OCI-LY1 (cell line): ENCODE results near the gene SNRPD3.

Source experiments
- H2AFZ ChIP-seq: fragments of 200-600 bp; sonication (generic), shearing (Covaris generic); 2 replicates; pipeline ENCODE4 v1.6.0; 2014; ENCODE audit warnings: antibody characterized with exemption, mild to moderate bottlenecking, low read length
- H3F3A ChIP-seq: fragments of 200-600 bp; sonication (generic), shearing (Covaris generic); 2 replicates; pipeline ENCODE4 v1.6.0; 2014; ENCODE audit warnings: mild to moderate bottlenecking, antibody characterized with exemption, low read length, moderate library complexity; ENCODE audit not compliant: insufficient read depth
- H3K27ac ChIP-seq: fragments of 200-600 bp; sonication (generic); 2 replicates; pipeline ENCODE4 v1.5.1; 2014; ENCODE audit warnings: low read length, mixed run types, mild to moderate bottlenecking, low read depth; ENCODE audit not compliant: poor library complexity, severe bottlenecking
- H3K27me3 ChIP-seq: fragments of 200-600 bp; sonication (generic); 2 replicates; pipeline ENCODE4 v1.6.0; 2014; ENCODE audit warnings: antibody characterized with exemption, mild to moderate bottlenecking, low read length, moderate library complexity; ENCODE audit not compliant: insufficient read depth
- H3K36me3 ChIP-seq: fragments of 200-600 bp; sonication (generic); 2 replicates; pipeline ENCODE4 v1.6.1; 2014; ENCODE audit warnings: mild to moderate bottlenecking, antibody characterized with exemption, low read length, moderate library complexity, mixed read lengths; ENCODE audit not compliant: insufficient read depth
- H3K4me1 ChIP-seq: fragments of 200-600 bp; sonication (generic); 2 replicates; pipeline ENCODE4 v1.5.1; 2014; ENCODE audit warnings: mild to moderate bottlenecking, low read length, moderate library complexity; ENCODE audit not compliant: insufficient read depth, severe bottlenecking
- H3K4me2 ChIP-seq: fragments of 200-600 bp; sonication (generic), shearing (Covaris generic); 2 replicates; pipeline ENCODE4 v1.6.1; 2014; ENCODE audit warnings: low read length
- H3K4me3 ChIP-seq: fragments of 200-600 bp; sonication (generic); 2 replicates; pipeline ENCODE4 v1.5.1; 2014; ENCODE audit warnings: low read length, low read depth, mild to moderate bottlenecking, mixed read lengths; ENCODE audit not compliant: poor library complexity, severe bottlenecking
- H3K79me2 ChIP-seq: fragments of 200-600 bp; shearing (Covaris generic); 2 replicates; pipeline ENCODE4 v1.6.1; 2016; ENCODE audit warnings: mixed run types, low read length, mixed read lengths; ENCODE audit not compliant: insufficient read depth
- H3K9ac ChIP-seq: fragments of 200-600 bp; sonication (generic), shearing (Covaris generic); 2 replicates; pipeline ENCODE4 v1.6.1; 2014; ENCODE audit warnings: mild to moderate bottlenecking, low read length, mixed read lengths
- H3K9me2 ChIP-seq: fragments of 200-600 bp; sonication (generic), shearing (Covaris generic); 2 replicates; pipeline ENCODE4 v1.6.1; 2014; ENCODE audit warnings: low read depth, mild to moderate bottlenecking, low read length, mixed read lengths
- H3K9me3 ChIP-seq: fragments of 200-600 bp; shearing (Covaris generic); 2 replicates; pipeline ENCODE4 v1.6.1; 2014; ENCODE audit warnings: low read length, mixed read lengths
- H4K20me1 ChIP-seq: fragments of 200-600 bp; sonication (generic), shearing (Covaris generic); 2 replicates; pipeline ENCODE4 v1.6.0; 2016; ENCODE audit warnings: mild to moderate bottlenecking, low read length; ENCODE audit not compliant: insufficient read depth
- CTCF ChIP-seq: fragments of 200-600 bp; sonication (generic), shearing (Covaris generic); IDR thresholded peaks from 2 replicates; pipeline ENCODE4 v1.5.1; 2017; ENCODE audit warnings: mild to moderate bottlenecking, antibody characterized with exemption, low read length, moderate library complexity, mixed read lengths
- EZH2 ChIP-seq: fragments of 200-600 bp; sonication (generic), shearing (Covaris generic); IDR thresholded peaks from 2 replicates; pipeline ENCODE4 v1.8.0; 2017; ENCODE audit warnings: borderline replicate concordance, mixed run types, mild to moderate bottlenecking, antibody characterized with exemption, low read length, moderate library complexity, mixed read lengths

The SNRPD3 gene

DNA sequence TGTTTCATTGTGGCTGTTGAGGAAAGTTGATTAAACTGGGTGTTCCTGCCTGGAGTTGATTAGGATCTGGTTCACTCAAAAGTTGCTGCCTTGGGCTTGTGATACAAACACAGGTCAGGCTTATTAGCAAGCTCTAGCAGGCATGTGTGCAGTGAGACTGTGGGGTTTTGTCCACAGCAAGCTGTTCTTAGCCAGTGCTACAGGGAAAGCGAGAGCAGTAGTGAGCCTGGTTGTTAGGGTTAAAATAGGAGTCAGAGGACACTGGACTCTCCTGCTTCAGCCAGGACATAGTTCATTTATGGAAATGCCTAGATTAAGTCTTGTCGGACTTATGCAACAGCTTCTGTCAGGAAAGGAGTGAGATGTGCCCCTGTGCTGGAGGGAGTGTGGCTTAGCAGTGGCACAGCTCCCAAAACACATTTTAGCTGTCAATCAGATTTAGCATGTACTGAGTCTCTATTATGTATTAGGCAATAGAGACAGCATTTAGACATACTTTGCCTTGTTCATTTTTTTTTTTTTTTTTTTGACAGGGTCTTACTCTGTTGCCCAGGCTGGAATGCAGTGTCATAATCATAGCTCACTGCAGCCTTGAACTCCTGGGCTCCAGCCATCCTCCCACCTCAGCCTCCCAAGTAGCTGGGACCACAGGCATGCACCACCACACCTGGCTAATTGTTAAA, 8.7 kb downstream of the SNRPD3 start:
- Histone ChIP-seq H3K9me3 (no peaks in the 10 kb centered on the region), H3K9ac (no peak overlapping the region), H3K4me2 (no peak overlapping the region), H3K4me3 (no peak overlapping the region), H3K36me3 (peaks cover 79% of the 10 kb centered on the region), H4K20me1 (no peaks in the 10 kb centered on the region; the same call in 1 of the 2 replicates), H3K79me2 (peaks cover 55% of the 10 kb centered on the region), H2AFZ (no peak overlapping the region), H3F3A (no peaks in the 10 kb centered on the region), H3K9me2 (no peaks in the 10 kb centered on the region), H3K4me1 (peaks cover 2% of the 10 kb centered on the region), H3K27me3 (no peaks in the 10 kb centered on the region), H3K27ac (no peak overlapping the region)
- TF ChIP-seq CTCF (no peak), EZH2 (no peak)

- Histone ChIP-seq H3K9me2 (no peaks in the 10 kb centered on the region), H3K4me1 (no peaks in the 10 kb centered on the region), H3K36me3 (peaks cover 82% of the 10 kb centered on the region), H3K27ac (no peak overlapping the region), H2AFZ (no peak overlapping the region), H3K4me2 (no peak overlapping the region), H3K9me3 (no peaks in the 10 kb centered on the region), H3K4me3 (no peak overlapping the region), H4K20me1 (no peaks in the 10 kb centered on the region; the same call in 1 of the 2 replicates), H3K27me3 (no peaks in the 10 kb centered on the region), H3K9ac (no peak overlapping the region), H3F3A (no peaks in the 10 kb centered on the region), H3K79me2 (peaks cover 51% of the 10 kb centered on the region)
- TF ChIP-seq CTCF (no peak), EZH2 (no peak)
Observed at GRCh38 chr22:24565077-24565476, 9.3 kb downstream of the SNRPD3 start.

DNA sequence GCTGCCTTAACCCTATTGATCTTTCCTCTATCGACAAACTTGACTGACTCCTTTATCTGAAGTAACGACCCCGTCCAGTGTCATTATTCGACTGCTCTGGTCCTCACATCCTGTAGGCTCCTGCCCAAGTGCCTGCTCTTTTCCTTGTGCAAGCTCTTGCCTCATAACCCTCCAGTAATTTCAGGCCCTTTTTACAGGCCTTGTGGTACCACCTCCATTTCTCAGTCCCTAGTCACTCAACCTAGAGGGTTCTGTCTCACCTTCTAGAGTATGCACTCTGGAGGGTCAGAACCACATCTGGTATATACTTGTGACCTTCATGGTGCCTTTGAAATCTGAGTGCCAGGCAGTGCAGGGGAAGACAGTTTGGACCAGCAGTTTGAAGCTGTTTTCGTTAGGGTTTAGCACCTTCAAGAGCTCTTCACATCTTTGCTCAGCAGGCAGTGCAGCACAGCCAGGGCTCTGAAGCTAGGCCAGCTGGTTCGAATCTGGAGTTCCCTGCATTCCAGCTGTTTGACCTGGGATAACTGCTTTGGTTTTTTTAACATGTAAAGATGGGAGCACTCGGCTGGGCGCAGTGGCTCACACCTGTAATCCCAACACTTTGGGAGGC, 11.2 kb downstream of the SNRPD3 start:
- Histone ChIP-seq H3K27me3 (no peaks in the 10 kb centered on the region), H3K36me3 (peaks cover 87% of the 10 kb centered on the region), H3K4me1 (no peaks in the 10 kb centered on the region), H3K4me3 (no peak overlapping the region), H2AFZ (no peak overlapping the region), H3K79me2 (peaks cover 39% of the 10 kb centered on the region), H3F3A (no peaks in the 10 kb centered on the region), H3K9ac (no peak overlapping the region), H3K4me2 (no peak overlapping the region), H3K9me3 (no peaks in the 10 kb centered on the region), H3K27ac (no peak overlapping the region), H3K9me2 (no peaks in the 10 kb centered on the region), H4K20me1 (no peaks in the 10 kb centered on the region; the same call in 1 of the 2 replicates)
- TF ChIP-seq EZH2, result no peak
- TF ChIP-seq CTCF, result no peak
